NCI-H1105 treated with DMSO at 0.1 percent for 48 hours (cell line): ENCODE results near the gene RABEP1.

Source experiments
- DNase-seq: peaks from one replicate; lab custom pipeline; 2025; lab: John Stamatoyannopoulos, UW

RABEP1 gene

DNA sequence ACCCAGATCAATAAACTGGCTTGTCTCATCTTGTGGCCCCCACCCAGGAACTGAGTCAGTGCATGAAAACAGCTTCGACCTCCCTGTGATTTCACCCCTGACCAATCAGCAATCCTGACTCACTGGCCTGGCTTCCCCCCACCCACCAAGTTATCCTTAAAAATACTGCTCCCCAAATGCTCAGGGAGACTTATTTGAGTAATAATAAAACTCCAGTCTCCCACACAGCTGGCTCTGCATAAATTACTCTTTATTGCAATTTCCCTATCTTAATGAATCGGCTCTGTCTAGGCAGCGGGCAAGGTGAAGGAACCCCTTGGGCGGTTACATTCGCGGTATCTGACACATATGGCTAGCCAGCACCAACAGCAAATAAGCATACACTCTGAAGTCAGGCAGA, 9.8 kb upstream of the RABEP1 start:
- no peak for DNase-seq

DNA sequence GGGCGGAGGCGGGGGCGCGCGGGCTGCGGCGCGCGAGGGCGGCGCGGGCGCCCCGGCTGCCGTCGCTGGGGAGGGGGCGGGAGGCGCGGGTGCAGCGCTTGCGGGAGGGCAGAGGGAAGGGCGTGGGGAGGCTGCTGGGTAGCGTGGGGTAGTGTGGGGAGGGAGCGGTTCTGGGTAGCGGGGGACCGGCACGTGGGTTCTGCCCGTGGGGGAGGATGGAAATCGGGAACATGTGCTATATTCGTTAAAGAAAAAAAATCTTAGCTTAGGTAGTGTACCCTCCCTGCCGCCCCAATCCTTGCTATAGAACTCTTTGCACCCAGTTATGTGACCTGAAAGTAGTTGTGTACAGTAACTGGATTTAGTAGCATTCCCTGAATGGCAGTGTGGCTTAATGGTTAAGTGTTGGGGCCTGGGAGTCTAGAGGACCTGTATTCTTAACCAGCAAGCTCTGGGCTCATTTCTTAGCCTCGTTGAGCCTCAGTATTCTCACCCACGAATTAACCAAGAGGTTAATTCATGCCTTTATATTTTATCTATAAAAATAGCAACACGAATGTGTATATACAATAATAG, 646 bp downstream of the RABEP1 start:
- DNase-seq: no peak

DNA sequence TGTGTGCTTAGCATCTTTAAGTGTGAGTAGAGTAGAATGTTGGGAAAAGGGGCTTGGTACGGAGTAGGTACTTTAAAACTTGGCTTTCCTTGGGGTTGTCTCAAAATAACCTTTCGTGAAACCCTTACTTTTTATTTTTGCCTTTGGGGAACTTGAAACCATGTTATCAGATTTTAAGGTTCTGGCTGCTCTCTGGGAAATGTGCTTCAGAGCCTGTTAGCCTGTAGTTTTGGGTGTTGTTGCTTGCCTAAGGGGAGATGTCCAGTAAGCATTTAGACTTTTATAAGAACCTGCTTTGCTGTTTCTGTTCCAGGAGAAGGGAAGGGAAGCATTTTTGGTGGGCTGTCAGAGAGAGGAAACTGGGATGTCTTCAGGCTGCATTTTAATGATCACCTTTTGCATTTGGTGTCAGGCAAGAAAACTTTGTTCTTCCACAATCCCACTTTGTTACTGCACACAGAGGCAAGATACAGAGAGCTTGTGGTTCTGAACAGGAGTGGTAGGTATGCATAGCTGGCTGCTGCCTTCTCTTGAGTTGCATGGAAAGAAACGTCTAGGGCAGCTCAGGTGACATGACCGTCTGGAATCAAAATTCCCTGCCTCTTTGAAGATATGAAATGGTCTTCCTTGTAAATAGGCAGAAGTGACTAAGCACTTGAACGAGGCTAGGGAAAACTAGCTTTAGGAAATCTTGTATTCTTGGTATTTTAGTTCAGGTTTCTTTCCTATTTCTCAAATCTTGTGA, 1.7 kb downstream of the RABEP1 start:
- no peak for DNase-seq

DNA sequence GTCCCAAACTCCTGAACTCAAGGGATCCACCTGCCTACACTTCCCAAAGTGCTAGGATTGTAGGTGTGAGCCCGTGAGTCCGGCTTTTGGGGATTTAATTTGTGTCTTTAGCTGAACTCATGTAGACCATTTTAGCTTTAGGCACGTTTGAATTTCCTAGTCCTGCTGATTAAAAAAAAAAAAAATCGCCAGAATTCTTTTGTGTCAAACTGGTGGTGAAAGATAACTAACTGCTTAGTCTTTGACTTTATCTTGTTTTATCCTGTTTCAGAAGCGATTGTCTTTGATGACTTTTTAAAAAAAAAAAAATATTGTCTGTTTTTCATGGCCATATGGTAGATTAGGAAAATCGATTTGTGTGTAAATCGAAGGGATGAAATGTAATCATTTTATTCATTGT, 2.6 kb downstream of the RABEP1 start:
- DNase-seq: no peak

DNA sequence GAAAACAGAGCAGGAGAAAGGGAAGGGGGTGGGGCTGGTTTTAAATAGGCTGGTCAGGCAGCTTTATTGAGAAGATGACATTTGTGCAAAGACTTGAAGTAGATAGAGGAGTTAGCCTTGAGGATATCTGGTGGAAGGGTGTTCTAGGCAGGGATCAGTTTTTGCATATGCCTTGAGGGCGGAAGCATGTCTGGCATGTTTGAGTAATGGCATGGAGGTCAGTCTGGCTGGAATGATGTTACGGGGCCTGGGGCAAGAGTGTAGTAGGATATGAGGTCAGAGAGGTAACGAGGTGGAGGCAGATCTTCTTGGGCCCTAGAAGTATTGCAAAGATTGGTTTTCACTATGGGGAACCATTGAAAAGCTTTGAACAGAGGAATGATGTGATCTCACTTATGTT, 4.8 kb downstream of the RABEP1 start:
- DNase-seq: no peak

DNA sequence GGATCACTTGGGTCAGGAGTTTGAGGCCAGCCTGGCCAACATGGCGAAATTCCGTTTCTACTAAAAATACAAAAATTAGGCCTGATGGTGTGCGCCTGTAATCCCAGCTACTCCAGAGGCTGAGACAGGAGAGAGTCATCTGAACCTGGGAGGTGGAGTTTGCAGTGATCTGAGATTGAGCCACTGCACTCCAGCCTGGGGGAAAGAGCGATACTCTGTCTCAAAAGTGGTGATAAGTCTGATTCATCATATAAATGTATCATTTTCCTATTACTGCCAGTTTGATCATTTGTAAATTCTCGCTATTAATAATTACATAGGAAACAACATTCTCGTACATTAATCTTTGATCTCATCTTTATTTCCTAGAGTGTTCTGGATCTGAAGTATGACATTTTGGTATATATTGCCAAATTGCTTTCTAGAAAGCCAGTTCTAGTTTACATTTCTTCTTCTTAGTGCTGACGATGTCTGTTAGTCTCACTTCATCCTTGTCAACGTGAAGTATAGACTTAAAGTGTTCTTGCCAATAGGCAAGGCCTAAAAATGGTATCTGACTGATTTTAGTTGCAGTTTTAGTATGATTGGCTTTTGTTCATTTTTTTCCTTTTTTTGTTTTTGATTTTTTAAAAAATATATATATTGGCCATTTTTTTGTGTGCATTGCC, 9.7 kb downstream of the RABEP1 start:
- DNase-seq: no peak

DNA sequence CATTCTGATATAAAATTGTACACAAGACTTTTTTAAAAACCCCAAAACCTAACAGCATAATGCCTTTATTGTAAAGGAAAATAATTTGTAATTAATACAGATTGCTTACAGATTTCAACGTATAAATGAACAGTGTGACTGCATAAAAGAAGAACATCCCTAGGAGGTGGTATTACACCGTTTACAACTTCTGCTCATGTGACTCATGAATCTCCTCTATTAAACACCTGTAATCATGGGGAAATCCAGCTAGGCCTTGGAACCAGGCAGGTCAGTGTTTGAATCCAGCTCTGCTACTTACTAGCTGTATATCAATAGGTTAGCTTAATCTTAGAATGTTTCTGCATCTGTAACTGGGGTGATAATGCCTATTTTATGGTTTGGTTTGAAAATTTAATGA, 15.2 kb downstream of the RABEP1 start:
- DNase-seq: no peak

DNA sequence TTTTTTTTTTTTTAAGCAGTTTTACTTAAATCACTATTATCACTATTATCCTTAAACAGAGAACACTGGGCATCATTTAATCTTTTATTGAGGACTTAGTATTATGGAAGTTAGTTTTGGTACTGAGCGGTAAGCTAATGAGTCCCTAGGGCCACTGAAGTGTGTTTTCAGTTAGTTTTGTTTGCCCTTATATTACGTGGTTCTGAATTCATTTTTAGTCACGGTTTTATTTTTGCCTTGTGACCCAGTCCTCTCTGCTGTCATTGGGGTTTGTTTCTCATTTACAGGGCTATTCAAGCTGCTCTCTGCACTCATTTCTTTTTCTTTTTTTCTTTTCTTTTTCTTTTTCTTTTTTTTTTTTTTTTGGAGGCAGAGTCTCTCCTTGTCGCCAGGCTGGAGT, 17.3 kb downstream of the RABEP1 start:
- DNase-seq: no peak

DNA sequence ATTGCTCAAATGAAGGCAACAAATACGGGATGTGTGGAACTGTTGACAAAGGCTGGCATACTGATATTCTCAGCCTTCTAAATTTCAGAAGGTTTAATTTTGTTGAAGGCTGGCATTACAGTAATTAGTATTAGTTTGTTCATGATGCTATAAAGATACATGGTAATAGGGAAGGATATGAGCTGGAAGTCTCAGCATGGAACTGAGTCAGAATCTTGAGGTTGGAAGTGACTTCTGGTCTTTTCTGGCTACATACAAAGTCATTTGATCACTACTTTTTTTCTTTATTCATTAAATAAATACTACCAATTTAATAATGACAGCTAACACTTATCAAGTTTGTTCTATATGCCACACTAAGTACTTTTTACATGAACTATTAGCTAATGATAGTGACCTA, 22.6 kb downstream of the RABEP1 start:
- no peak for DNase-seq

DNA sequence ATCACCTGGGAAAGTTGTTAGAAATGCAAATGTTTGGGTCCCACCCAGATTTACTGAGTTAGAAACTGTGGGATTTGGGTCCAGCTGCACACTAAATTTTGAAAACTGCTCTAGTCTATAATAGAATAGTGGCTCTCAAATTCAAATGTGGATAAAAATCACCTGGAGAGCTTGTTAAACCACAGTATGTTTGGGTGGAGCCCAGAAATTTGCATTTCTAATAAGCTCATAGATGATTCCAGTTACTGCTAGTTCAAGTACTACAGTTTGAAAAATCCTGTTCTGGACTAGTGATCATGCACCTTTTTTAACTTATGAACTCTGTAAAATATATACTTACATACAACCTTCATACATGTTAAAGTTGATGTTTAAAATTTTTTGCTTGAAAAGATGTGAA, 27.8 kb downstream of the RABEP1 start:
- no peak for DNase-seq

DNA sequence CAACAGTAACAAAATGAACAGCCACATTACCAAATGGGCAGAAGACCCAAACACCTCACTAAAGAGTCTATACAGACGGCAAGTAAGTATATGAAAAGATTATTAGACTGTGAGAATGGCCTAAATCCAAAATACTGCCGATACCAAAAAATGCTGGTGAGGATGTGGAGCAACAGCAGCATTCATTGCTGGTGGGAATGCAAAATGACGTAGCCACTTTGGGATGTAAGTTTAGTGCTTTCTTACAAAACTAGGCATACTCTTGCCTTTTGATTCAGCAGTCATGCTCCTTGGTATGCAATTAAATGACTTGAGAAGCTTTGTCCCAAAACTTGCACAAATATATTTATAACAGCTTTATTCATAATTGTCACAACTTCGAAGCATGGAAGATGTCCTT, 43.8 kb downstream of the RABEP1 start:
- no peak for DNase-seq

DNA sequence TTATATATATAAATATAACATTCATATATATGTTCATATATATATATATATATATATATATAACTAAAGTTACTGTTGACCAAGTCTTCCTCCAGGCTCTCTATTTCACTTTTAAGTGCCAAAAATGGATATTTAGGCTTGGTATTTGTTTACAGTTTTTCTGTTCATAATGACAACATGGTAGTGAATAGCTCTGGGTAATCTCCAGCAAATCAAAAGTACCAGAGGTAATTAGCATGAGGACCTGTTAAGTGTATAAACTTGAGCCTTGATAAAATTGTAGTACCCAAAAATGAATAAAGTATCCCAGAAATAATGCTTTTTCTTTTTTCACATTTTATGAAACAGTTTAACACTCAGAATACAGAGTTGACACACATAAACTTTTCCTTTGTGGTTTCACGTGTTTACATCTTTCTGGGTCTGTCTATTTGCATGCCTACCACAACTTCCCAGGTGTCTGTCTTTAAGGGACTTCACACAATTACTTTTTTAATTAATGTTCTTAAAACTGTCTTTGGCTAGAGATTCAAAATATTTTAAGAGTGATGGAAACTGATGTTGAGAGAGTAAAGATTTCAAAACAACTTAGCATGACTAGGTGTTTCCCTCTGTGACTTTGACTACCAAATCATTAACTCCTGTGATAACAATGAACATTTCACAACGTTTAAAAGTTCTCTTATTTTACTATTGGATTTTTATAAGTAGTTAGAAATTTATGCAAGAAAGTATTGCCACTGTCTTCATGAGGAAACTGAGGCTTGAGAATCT, 47.9 kb downstream of the RABEP1 start:
- no peak for DNase-seq

DNA sequence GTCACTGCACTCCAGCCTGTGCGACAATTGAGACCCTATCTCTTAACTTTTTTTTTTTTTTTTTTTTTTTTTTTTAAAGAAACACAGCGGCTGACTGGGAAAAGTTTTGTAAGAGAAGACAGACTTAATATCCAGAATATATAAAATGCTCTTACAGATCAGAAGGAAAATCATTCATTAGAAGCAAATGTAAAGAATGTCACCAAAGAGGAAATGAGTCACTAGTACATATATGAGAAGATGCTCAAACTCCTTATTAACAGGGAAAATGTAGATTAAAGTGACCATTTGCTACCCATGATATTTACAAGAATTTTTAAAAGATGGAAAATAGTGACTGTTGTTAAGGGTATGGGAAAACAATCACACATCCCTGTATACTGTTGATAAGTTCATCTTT, 48.9 kb downstream of the RABEP1 start:
- DNase-seq: no peak

DNA sequence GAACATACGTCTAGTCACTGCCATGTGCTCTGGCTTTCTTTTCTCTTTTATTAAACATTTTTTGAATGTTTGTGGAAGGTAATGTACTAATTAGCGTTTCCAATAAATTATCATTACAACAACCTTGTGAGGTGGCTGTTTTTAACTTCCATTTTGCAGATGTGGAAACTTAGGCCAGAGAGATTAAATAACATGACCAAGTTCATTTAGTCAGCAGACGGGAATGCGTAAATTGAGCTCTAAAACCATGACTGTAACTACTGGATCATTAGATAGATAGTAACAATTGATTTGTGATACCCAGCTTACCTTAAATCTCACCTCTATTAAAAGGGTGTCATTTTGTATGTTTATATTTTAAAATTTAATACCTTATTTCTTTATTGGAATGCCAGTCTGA, 49.4 kb downstream of the RABEP1 start:
- DNase-seq: no peak

DNA sequence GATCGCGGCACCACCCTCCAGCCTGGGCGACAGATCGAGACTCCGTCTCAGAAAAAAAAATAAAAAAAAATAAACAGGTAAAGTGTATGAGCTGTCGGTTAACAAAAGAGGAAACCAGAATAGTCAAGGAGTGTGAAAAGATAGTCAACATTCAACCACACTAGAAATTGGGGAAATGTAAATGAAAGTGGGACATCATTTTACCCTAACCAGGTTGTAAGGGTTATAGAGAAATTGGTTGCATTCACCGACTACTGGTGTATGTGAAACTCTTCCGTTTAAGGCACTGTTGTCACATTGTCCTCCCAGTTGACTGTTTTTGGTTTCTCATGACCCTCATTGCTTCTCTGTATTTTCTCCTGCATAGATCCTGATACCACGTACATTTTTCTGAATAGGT, 62.8 kb downstream of the RABEP1 start:
- no peak for DNase-seq

DNA sequence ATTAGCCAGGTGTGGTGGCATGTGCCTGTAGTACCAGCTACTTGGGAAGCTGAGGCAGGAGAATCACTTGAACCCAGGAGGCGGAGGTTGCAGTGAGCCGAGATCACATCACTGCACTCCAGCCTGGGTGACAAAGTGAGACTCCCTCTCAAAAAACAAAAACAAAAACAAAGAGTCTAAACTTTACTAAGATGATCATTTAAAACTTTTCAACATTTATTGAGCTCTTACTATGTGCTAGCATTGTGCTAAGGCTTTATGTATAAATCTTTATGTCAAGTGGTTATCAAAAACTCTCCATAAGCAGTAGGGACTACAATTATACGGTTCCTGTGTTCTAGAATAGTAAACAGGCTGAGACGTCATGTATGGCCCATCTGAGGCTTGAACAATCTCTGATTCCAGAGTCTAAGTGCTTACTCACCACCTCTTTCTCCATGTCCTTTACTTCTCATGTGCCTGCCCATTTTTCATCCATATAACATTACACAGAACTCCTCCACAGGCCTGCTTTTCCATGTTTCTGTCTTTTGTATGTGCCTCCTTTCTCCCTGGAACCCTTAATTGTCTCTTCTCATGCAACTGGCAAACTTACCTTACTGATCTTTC, 70.7 kb downstream of the RABEP1 start:
- DNase-seq: no peak

DNA sequence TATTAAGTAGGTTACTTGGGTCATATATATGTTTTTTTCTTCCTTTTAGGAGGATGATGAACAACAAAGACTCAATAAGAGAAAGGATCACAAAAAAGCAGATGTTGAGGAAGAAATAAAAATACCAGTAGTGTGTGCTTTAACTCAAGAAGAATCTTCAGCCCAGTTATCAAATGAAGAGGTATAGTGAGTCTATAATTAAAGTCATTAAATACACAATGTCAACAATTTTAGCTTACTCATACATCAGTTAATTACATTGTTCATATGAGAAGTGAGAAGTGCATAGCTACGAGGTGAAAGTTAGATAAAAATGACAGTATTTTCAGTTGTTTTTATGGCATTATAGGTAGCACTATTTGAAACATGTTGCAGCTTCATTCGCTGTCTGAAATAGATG, 72.2 kb downstream of the RABEP1 start:
- DNase-seq: no peak

DNA sequence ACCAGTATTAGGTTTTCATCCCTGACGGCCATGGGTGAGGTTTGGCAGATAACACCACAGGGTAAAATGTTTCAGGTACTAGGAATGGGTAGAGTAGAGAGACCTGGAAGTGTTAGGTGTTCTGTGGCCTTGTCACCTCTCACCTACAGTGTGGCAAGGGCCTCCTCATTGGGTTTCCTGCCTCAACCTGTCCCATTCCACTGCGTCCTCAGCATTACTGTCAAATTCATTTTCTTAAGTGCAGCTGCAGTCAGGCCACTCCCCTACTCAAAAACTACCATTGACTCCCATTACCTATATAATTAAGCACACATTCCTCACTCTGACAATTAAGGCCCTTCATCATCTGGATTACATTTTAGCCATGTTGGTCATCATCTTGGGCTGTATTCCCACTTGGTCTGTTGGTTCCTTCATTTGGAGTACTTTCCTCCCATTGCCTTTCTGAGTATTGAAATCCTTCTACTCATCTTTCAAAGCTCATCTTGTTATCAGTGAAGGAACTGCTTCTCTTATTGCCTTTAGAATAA, 72.9 kb downstream of the RABEP1 start:
- no peak for DNase-seq

DNA sequence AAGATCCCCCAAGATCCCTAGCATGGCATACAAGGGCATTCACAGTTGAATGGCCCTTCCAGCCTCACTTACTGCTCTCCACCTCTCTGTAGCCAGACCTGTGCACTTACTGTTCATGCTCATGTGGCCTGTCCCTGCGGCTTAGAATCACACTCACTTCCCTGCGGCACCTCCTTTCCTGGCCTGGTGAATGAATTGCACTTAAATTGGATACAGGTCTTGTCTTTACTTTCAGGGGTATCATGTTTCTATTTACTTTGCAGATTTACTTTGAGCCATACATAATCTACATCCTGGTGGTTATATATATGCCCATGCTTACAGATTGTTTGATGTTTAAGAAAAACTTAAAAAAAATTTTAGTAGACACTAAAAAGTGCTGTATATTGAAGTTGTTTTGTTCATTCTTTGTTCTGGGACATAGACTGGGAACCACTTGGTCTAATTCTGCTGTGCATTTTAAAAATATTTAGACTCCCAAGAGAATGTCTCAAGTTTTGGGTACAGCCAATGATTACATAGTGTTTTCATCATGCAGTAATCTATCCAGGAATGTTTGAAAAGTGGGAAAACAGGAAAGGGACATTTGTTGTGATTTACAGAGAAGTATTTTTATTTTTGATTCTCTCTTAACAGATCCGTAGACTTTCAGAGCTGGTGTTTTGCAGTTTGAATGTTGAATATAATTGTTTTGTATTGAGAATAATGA, 73.5 kb downstream of the RABEP1 start:
- DNase-seq: no peak

DNA sequence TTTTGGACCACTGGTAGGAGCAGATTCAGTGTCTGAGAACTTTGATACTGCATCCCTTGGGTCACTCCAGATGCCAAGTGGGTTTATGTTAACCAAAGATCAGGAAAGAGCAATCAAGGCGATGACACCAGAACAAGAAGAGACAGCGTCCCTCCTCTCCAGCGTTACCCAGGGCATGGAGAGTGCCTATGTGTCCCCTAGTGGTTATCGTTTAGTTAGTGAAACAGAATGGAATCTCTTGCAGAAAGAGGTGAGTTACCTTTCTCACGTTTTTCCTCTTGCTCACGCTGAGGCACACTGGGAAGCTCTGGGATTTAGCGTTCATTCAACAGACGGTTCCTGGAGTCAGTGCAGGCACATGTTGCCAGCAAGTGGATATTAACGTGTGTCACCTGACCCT, 79.3 kb downstream of the RABEP1 start:
- no peak for DNase-seq

DNA sequence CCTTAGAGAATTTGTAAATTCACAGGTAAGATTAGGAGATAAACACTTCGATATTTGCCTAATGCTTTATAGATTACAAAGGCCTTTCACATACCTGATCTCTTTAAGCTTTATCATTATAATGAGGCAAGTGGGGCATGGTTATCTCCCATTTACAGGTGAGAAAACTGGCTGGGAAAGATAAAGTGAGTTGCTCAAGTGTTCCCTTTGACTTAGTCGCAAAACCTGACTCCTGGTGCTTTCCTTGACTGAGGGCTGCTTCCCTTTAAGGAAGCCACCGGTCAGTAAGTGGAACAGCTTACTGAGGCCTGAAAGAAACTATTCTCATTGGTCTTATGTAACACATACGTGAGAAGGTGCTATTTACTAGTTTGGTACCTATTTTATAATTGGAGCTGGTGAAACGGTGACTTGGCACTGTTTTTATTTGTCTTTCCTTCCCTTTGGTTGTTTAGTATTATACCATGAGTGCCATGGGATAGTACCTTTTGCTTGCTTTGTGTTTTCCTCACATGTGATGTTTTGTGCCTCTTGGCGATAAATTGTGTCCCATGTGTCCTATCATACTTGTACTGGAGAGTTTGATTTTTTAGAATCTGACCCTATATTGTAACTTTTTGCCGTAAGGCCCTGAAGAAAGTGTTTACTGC, 80.2 kb downstream of the RABEP1 start:
- DNase-seq: no peak
